Liver (tissue), 9 donors: ENCODE data around the gene SMYD3. TPM values are rescaled to one million over a fixed set of nuclear protein-coding genes. Genes with fewer than 3 reads are reported as not detected.

Source experiments
- DNase-seq: peaks from one replicate; pipeline ENCODE4 v3.0.0-alpha.2; 2017; ENCODE audit warnings: low spot score
- H3K27ac ChIP-seq, 2 donors: one replicate each; pipeline ENCODE4 v1.7.0; 2013; ENCODE audit warnings: inconsistent platforms in 2 of 2, low read length in 2 of 2, control low read depth in 1 of 2, low read depth in 1 of 2, mild to moderate bottlenecking in 1 of 2
- H3K27me3 ChIP-seq, 4 donors: one replicate each; pipeline versions ENCODE4 v1.6.1 to v1.7.0; 2013; ENCODE audit warnings: low read length in 3 of 4, inconsistent platforms in 1 of 4, mild to moderate bottlenecking in 1 of 4, moderate library complexity in 1 of 4; ENCODE audit not compliant: control insufficient read depth in 4 of 4, insufficient read depth in 4 of 4
- H3K36me3 ChIP-seq, 4 donors: one replicate each; pipeline versions ENCODE4 v1.6.1 to v1.7.0; 2013; ENCODE audit warnings: low read length in 3 of 4, mild to moderate bottlenecking in 3 of 4, low read depth in 1 of 4, moderate library complexity in 1 of 4; ENCODE audit not compliant: control insufficient read depth in 4 of 4, insufficient read depth in 3 of 4
- H3K4me1 ChIP-seq, 4 donors: one replicate each; pipeline versions ENCODE4 v1.6.1 to v1.7.0; 2013; ENCODE audit warnings: low read length in 3 of 4, mild to moderate bottlenecking in 3 of 4, moderate library complexity in 1 of 4; ENCODE audit not compliant: control insufficient read depth in 4 of 4, insufficient read depth in 4 of 4
- H3K4me3 ChIP-seq, 3 donors: one replicate each; pipeline versions ENCODE4 v1.6.1 to v1.7.0; 2013; ENCODE audit warnings: low read length in 3 of 3, control low read depth in 1 of 3, low read depth in 1 of 3, mild to moderate bottlenecking in 1 of 3
- H3K9ac ChIP-seq, 2 donors: one replicate each; pipeline ENCODE4 v1.7.0; 2013; ENCODE audit warnings: low read length in 2 of 2, mild to moderate bottlenecking in 2 of 2, moderate library complexity in 2 of 2, control low read depth in 1 of 2, low read depth in 1 of 2
- H3K9me3 ChIP-seq, 4 donors: one replicate each; pipeline versions ENCODE4 v1.6.1 to v1.7.0; 2013; ENCODE audit warnings: low read length in 3 of 4; ENCODE audit not compliant: control insufficient read depth in 4 of 4
- CTCF ChIP-seq: fragments of 150-350 bp; IDR thresholded peaks from 2 replicates; pipeline ENCODE4 v1.5.1; 2017; ENCODE audit warnings: improper control_type of control experiment, low read depth, low read length; ENCODE audit not compliant: missing input control
- EGR1 ChIP-seq, 2 donors: IDR thresholded peaks; 2 replicates each; pipeline ENCODE4 v1.6.1; 2016 to 2018; ENCODE audit warnings: antibody characterized with exemption in 2 of 2, low read depth in 2 of 2
- FOXA1 ChIP-seq: IDR thresholded peaks from 2 replicates; pipeline ENCODE4 v1.6.1; 2016; ENCODE audit warnings: antibody characterized with exemption
- HNF4A ChIP-seq, 2 donors: conservative IDR thresholded peaks; 2 replicates each; pipeline ENCODE4 v1.6.1; 2016; ENCODE audit warnings: antibody characterized with exemption in 2 of 2, mild to moderate bottlenecking in 2 of 2
- HNF4G ChIP-seq: IDR thresholded peaks from 2 replicates; pipeline ENCODE4 v1.6.1; 2016; ENCODE audit warnings: antibody characterized with exemption
- JUND ChIP-seq, 2 donors: IDR thresholded peaks; 2 replicates each; pipeline ENCODE4 v1.6.1; 2016; ENCODE audit warnings: antibody characterized with exemption in 2 of 2
- MAX ChIP-seq: IDR thresholded peaks from 2 replicates; pipeline ENCODE4 v1.6.1; 2016; ENCODE audit warnings: antibody characterized with exemption
- NR2F2 ChIP-seq: IDR thresholded peaks from 2 replicates; pipeline ENCODE4 v1.6.1; 2016; ENCODE audit warnings: antibody characterized with exemption
- RAD21 ChIP-seq, 2 donors: IDR thresholded peaks; 2 replicates each; pipeline ENCODE4 v1.6.1; 2016; ENCODE audit warnings: antibody characterized with exemption in 2 of 2, mild to moderate bottlenecking in 2 of 2
- REST ChIP-seq: IDR thresholded peaks from 2 replicates; pipeline ENCODE4 v1.6.1; 2016; ENCODE audit warnings: antibody characterized with exemption, mild to moderate bottlenecking
- RXRA ChIP-seq, 2 donors: IDR thresholded peaks; 2 replicates each; pipeline ENCODE4 v1.6.1; 2017 to 2018; ENCODE audit warnings: antibody characterized with exemption in 2 of 2, mild to moderate bottlenecking in 1 of 2
- TAF1 ChIP-seq: conservative IDR thresholded peaks from 2 replicates; pipeline ENCODE4 v1.6.1; 2016; ENCODE audit warnings: antibody characterized with exemption, mild to moderate bottlenecking
- WGBS: extraction: QIAGEN DNeasy Blood & Tissue Kit; methylation state at CpG from one replicate; pipeline ENCODE4 v1.1.7; 2013; 5-methylcytosine and 5-hydroxymethylcytosine counted together
- polyA plus RNA-seq, 2 donors: library from polyadenylated mRNA; stranded (reverse) in 1 of 2; unstranded in 1 of 2; fragments of 200-250 nt in 1 of 2; fragments of >200 nt in 1 of 2; fragmentation: Nextera tagmentation in 1 of 2; extraction: Ambion mirVana in 1 of 2; gene quantifications; one replicate each; pipeline versions ENCODE4 v1.2.1 to v1.2.3, GENCODE V29; 2013 to 2015
- total RNA-seq, 2 donors: library from RNA; depleted of rRNA; stranded (reverse); fragments of >200 nt; gene quantifications; one replicate each; pipeline ENCODE4 v1.2.3, GENCODE V29; 2014
- donor health status: healthy.
- donor health status: healthy.
- donor health status: healthy.
- donor health status: healthy.
- donor health status: healthy.

The SMYD3 gene
- total and polyA plus RNA-seq, 4 donors: 3.1 to 9.1 (median 8.0) TPM

GRCh38 chr1:245856944-245857531 is 650.0 kb downstream of the SMYD3 start:
- H3K4me3 ChIP-seq: no peak overlapping the region
- no peak for DNase-seq
- H3K27me3 ChIP-seq: no peaks in the 10 kb centered on the region
- no peak for TF ChIP-seq FOXA1
- TF ChIP-seq MAX: no peak
- no peak for TF ChIP-seq JUND (IDR thresholded peaks at IDR 0.05)
- no peak for TF ChIP-seq HNF4G
- TF ChIP-seq REST: no peak
- TF ChIP-seq EGR1 (IDR thresholded peaks at IDR 0.05; ENCODE audit: low read depth in 2 of 2): no peak
- TF ChIP-seq RAD21 (IDR thresholded peaks at IDR 0.05): no peak
- no peak overlapping the region for H3K27ac ChIP-seq
- H3K9ac ChIP-seq: no peak overlapping the region
- H3K4me1 ChIP-seq: no peaks in the 10 kb centered on the region
- WGBS: 79% methylated on average over 13 of the region's 13 CpGs
- no peaks in the 10 kb centered on the region for H3K36me3 ChIP-seq
- peaks cover 0 to 2% (median 0%) of the 10 kb centered on the region in 4 donors for H3K9me3 ChIP-seq

- no peaks in the 10 kb centered on the region for H3K4me1 ChIP-seq
- H3K27me3 ChIP-seq: no peaks in the 10 kb centered on the region
- no peak for DNase-seq
- H3K36me3 ChIP-seq: no peaks in the 10 kb centered on the region
- no peak for TF ChIP-seq EGR1 (IDR thresholded peaks at IDR 0.05; ENCODE audit: low read depth in 2 of 2)
- no peak for TF ChIP-seq NR2F2
- TF ChIP-seq RAD21 (IDR thresholded peaks at IDR 0.05): no peak
- no peak for TF ChIP-seq HNF4A (conservative IDR thresholded peaks at IDR 0.05)
- TF ChIP-seq FOXA1: no peak
- no peak for TF ChIP-seq RXRA (IDR thresholded peaks at IDR 0.05)
- TF ChIP-seq HNF4G: no peak
- no peak overlapping the region for H3K4me3 ChIP-seq
- 83% methylated on average over 8 of the region's 8 CpGs for WGBS
- H3K9me3 ChIP-seq: peaks cover 0 to 2% (median 0%) of the 10 kb centered on the region in 4 donors
- no peak overlapping the region for H3K9ac ChIP-seq
- H3K27ac ChIP-seq: no peak overlapping the region
Observed at GRCh38 chr1:245855846-245856730, 651.0 kb downstream of the SMYD3 start.

- peaks cover 0 to 2% (median 0%) of the 10 kb centered on the region in 4 donors for H3K9me3 ChIP-seq
- WGBS: over 99% methylated on average over 17 of the region's 17 CpGs
- DNase-seq: no peak
- TF ChIP-seq RXRA (IDR thresholded peaks at IDR 0.05) (no peak), EGR1 (IDR thresholded peaks at IDR 0.05; ENCODE audit: low read depth in 2 of 2) (no peak), HNF4G (no peak), MAX (no peak), NR2F2 (no peak), TAF1 (no peak), CTCF (no peak), REST (no peak), RAD21 (IDR thresholded peaks at IDR 0.05) (no peak), HNF4A (conservative IDR thresholded peaks at IDR 0.05) (no peak)
Observed at GRCh38 chr1:245853291-245853690, 653.8 kb downstream of the SMYD3 start.

More at GRCh38 chr1:245853291-245853690, 653.8 kb downstream of the SMYD3 start:
- Histone ChIP-seq H3K27ac (no peak overlapping the region), H3K36me3 (peaks cover 0 to 2% (median 0%) of the 10 kb centered on the region in 4 donors), H3K27me3 (no peaks in the 10 kb centered on the region), H3K4me3 (no peak overlapping the region), H3K4me1 (no peaks in the 10 kb centered on the region), H3K9ac (no peak overlapping the region)
